PC-9 (cell line): ENCODE results near the gene LRFN5. TPM values are rescaled to one million over a fixed set of nuclear protein-coding genes. Genes with fewer than 3 reads are reported as not detected.

Experiments used
- BruUV-seq: library from RNA; stranded (reverse); fragments of 400-500 nt; replicated peaks from 2 replicates; lab custom pipeline; 2021; lab: Mats Ljungman, UMichigan
- CTCF ChIA-PET: fragments of 300-600 bp; sonication (Branson Sonifier 250); formaldehyde crosslinking; loops from one replicate; lab custom pipeline; 2022; ENCODE audit warnings: antibody characterized with exemption; lab: Charles Lee
- POLR2A ChIA-PET: fragments of 300-600 bp; sonication (Branson Sonifier 250); formaldehyde crosslinking; loops from one replicate; lab custom pipeline; 2022; ENCODE audit warnings: antibody characterized with exemption; ENCODE audit not compliant: unreplicated experiment; lab: Charles Lee
- DNase-seq, 2 experiments: peaks; one replicate each; pipeline versions ENCODE4 v3.0.0 to v3.0.0-alpha.2; 2015 to 2022; ENCODE audit warnings: mixed read lengths in 1 of 2
- H2AFZ ChIP-seq: fragments of 200-600 bp; sonication (generic); 2 replicates; pipeline ENCODE4 v1.8.1; 2017; ENCODE audit warnings: antibody characterized with exemption
- H3F3A ChIP-seq: fragments of 200-600 bp; sonication (generic); 2 replicates; pipeline ENCODE4 v1.8.1; 2017; ENCODE audit warnings: antibody characterized with exemption, mild to moderate bottlenecking, low read depth; ENCODE audit not compliant: insufficient read depth
- H3K27ac ChIP-seq: fragments of 200-600 bp; sonication (generic); 2 replicates; pipeline ENCODE4 v1.6.1; 2016; ENCODE audit warnings: mixed run types
- H3K27me3 ChIP-seq: fragments of 200-600 bp; sonication (generic); 2 replicates; pipeline ENCODE4 v1.6.1; 2016; ENCODE audit warnings: low read depth, mixed run types; ENCODE audit not compliant: insufficient read depth
- H3K36me3 ChIP-seq: fragments of 200-600 bp; sonication (generic); 2 replicates; pipeline ENCODE4 v1.6.1; 2016; ENCODE audit warnings: low read depth, mixed run types
- H3K4me1 ChIP-seq: fragments of 200-600 bp; sonication (generic); replicated peaks from 2 replicates; pipeline ENCODE4 v1.6.1; 2016; ENCODE audit warnings: mixed run types; ENCODE audit not compliant: insufficient read depth
- H3K4me2 ChIP-seq: fragments of 200-600 bp; sonication (generic); 2 replicates; pipeline ENCODE4 v1.6.1; 2017; ENCODE audit warnings: mixed run types
- H3K4me3 ChIP-seq: fragments of 200-600 bp; sonication (generic); 2 replicates; pipeline ENCODE4 v1.6.1; 2016; ENCODE audit warnings: mixed run types
- H3K79me2 ChIP-seq: fragments of 200-600 bp; sonication (generic); 2 replicates; pipeline ENCODE4 v1.6.1; 2017; ENCODE audit warnings: low read depth, mixed run types
- H3K9me2 ChIP-seq: fragments of 200-600 bp; sonication (generic); 2 replicates; pipeline ENCODE4 v1.8.1; 2017; ENCODE audit warnings: mild to moderate bottlenecking; ENCODE audit not compliant: insufficient read depth
- H3K9me3 ChIP-seq: fragments of 200-600 bp; sonication (generic); 2 replicates; pipeline ENCODE4 v1.8.1; 2016; ENCODE audit warnings: low read depth; ENCODE audit not compliant: insufficient read depth
- H4K20me1 ChIP-seq: fragments of 200-600 bp; sonication (generic); 2 replicates; pipeline ENCODE4 v1.8.1; 2017; ENCODE audit not compliant: insufficient read depth
- CTCF ChIP-seq: fragments of 200-600 bp; sonication (generic); conservative IDR thresholded peaks from 2 replicates; pipeline ENCODE4 v1.6.1; 2017; ENCODE audit warnings: mixed run types, antibody characterized with exemption, mild to moderate bottlenecking, moderate library complexity
- EZH2 ChIP-seq: fragments of 200-600 bp; sonication (generic); IDR thresholded peaks from 2 replicates; pipeline ENCODE4 v1.8.0; 2017; ENCODE audit warnings: antibody characterized with exemption, low read depth
- intact Hi-C: fragments of 100-400 bp; cut with micrococcal nuclease; formaldehyde crosslinking; loops from one replicate; pipeline ENCODE4 v1.10.0; 2022; ENCODE audit not compliant: unreplicated experiment
- total RNA-seq: library from RNA; stranded (reverse); gene quantifications from 2 replicates; pipeline ENCODE4 v1.2.3, GENCODE V29; 2021

LRFN5 gene
- total RNA-seq, 1 experiment from 2014 or later: not detected

- POLR2A ChIA-PET: no interaction called here
- no peaks in the 10 kb centered on the region for H4K20me1 ChIP-seq
- BruUV-seq: no TSS peak
- intact Hi-C loops: no loop called here
- no peaks in the 10 kb centered on the region for H3K79me2 ChIP-seq
- H2AFZ ChIP-seq: no peak overlapping the region
- no peaks in the 10 kb centered on the region for H3K36me3 ChIP-seq
- no peaks in the 10 kb centered on the region for H3K4me1 ChIP-seq
- H3K27me3 ChIP-seq: no peaks in the 10 kb centered on the region
- no peaks in the 10 kb centered on the region for H3K9me3 ChIP-seq
- H3K9me2 ChIP-seq: no peaks in the 10 kb centered on the region
- CTCF ChIA-PET: no interaction called here
- no peaks in the 10 kb centered on the region for H3F3A ChIP-seq
- TF ChIP-seq EZH2 (no peak), CTCF (no peak)
- H3K4me2 ChIP-seq: no peak overlapping the region
- no peak overlapping the region for H3K27ac ChIP-seq
- DNase-seq: no peak
- H3K4me3 ChIP-seq: no peak overlapping the region
These were observed 175.8 kb downstream of the LRFN5 start for GRCh38 chr14:41782511-41782910.

GRCh38 chr14:41783403-41783802 is 176.7 kb downstream of the LRFN5 start:
- intact Hi-C loops: no loop called here
- Histone ChIP-seq H3K79me2 (no peaks in the 10 kb centered on the region), H3K9me2 (no peaks in the 10 kb centered on the region), H3K36me3 (no peaks in the 10 kb centered on the region), H3F3A (no peaks in the 10 kb centered on the region), H3K4me3 (no peak overlapping the region), H3K27me3 (no peaks in the 10 kb centered on the region), H3K27ac (no peak overlapping the region), H3K4me2 (no peak overlapping the region), H2AFZ (no peak overlapping the region), H4K20me1 (no peaks in the 10 kb centered on the region), H3K4me1 (no peaks in the 10 kb centered on the region), H3K9me3 (no peaks in the 10 kb centered on the region)
- BruUV-seq: no TSS peak
- DNase-seq: no peak
- TF ChIP-seq EZH2 (no peak), CTCF (no peak)
- ChIA-PET CTCF (no interaction called here), POLR2A (no interaction called here)

GRCh38 chr14:41785696-41786095 is 179.0 kb downstream of the LRFN5 start:
- H3K4me1 ChIP-seq: no peaks in the 10 kb centered on the region
- BruUV-seq: no TSS peak
- H3K27me3 ChIP-seq: no peaks in the 10 kb centered on the region
- H3K27ac ChIP-seq: no peak overlapping the region
- no peak overlapping the region for H3K4me3 ChIP-seq
- H3K4me2 ChIP-seq: no peak overlapping the region
- no peaks in the 10 kb centered on the region for H3K36me3 ChIP-seq
- H3K9me2 ChIP-seq: no peaks in the 10 kb centered on the region
- no peak for DNase-seq
- H2AFZ ChIP-seq: no peak overlapping the region
- no peaks in the 10 kb centered on the region for H3K9me3 ChIP-seq
- ChIA-PET POLR2A (no interaction called here), CTCF (no interaction called here)
- H3K79me2 ChIP-seq: no peaks in the 10 kb centered on the region
- TF ChIP-seq EZH2: no peak
- TF ChIP-seq CTCF: no peak
- intact Hi-C loops: no loop called here
- H4K20me1 ChIP-seq: no peaks in the 10 kb centered on the region
- H3F3A ChIP-seq: no peaks in the 10 kb centered on the region
